ENCODE measurements around the gene ELF3. TPM values are rescaled to one million over a fixed set of nuclear protein-coding genes. Genes with fewer than 3 reads are reported as not detected.

ELF3 gene
- total and polyA plus RNA-seq, 4 donors, result 10.1 to 38.7 (median 25.6) TPM

- no peaks in the 10 kb centered on the region for H3K27me3 ChIP-seq (ENCODE audit: control insufficient read depth in 4 of 4, insufficient read depth in 4 of 4, low read length in 3 of 4)
- no peak overlapping the region for H3K27ac ChIP-seq (ENCODE audit: low read depth in 1 of 2, low read length in 2 of 2)
- peak; percentile 17 for TF ChIP-seq MAX (IDR thresholded peaks at IDR 0.05)
- TF ChIP-seq GABPA (IDR thresholded peaks at IDR 0.05 in 1 of 2, conservative IDR thresholded peaks at IDR 0.05 in 1 of 2), result no peak
- no peak for TF ChIP-seq YY1 (IDR thresholded peaks at IDR 0.05)
- TF ChIP-seq JUND (IDR thresholded peaks at IDR 0.05), result peak; percentile 41 to 84
- TF ChIP-seq EGR1 (IDR thresholded peaks at IDR 0.05; ENCODE audit: low read depth in 2 of 2), result no peak
- TF ChIP-seq CTCF (IDR thresholded peaks at IDR 0.05; ENCODE audit: low read depth, low read length, missing input control), result no peak
- peak; percentile 41 for TF ChIP-seq SP1 (IDR thresholded peaks at IDR 0.05)
- TF ChIP-seq FOXA1 (IDR thresholded peaks at IDR 0.05), result no peak
- TF ChIP-seq RAD21 (IDR thresholded peaks at IDR 0.05), result peak; percentile 9 to 40
- TF ChIP-seq HNF4A (conservative IDR thresholded peaks at IDR 0.05), result peak in 1 of 2 donors; percentile 60
- peak; percentile 67 to 88 for TF ChIP-seq RXRA (IDR thresholded peaks at IDR 0.05)
- no peaks in the 10 kb centered on the region for H3K9me3 ChIP-seq (ENCODE audit: control insufficient read depth in 4 of 4, low read length in 3 of 4)
- no peak overlapping the region for H3K4me3 ChIP-seq (ENCODE audit: low read depth in 1 of 3, low read length in 3 of 3)
- H3K36me3 ChIP-seq (ENCODE audit: control insufficient read depth in 4 of 4, insufficient read depth in 3 of 4, low read depth in 1 of 4, low read length in 3 of 4), result no peaks in the 10 kb centered on the region
- no peak overlapping the region for H3K9ac ChIP-seq (ENCODE audit: low read depth in 1 of 2, low read length in 2 of 2)
- WGBS, result 45% methylated on average over 6 of the region's 6 CpGs
- DNase-seq (ENCODE audit: low spot score), result no peak
- H3K4me1 ChIP-seq (ENCODE audit: control insufficient read depth in 4 of 4, insufficient read depth in 4 of 4, low read length in 3 of 4), result peaks cover 8 to 19% (median 15%) of the 10 kb centered on the region in 4 donors
Measured at GRCh38 chr1:202023001-202023433, 12.6 kb downstream of the ELF3 start.

- TF ChIP-seq NR2F2 (IDR thresholded peaks at IDR 0.05) (no peak), CTCF (IDR thresholded peaks at IDR 0.05; ENCODE audit: low read depth, low read length, missing input control) (no peak), REST (IDR thresholded peaks at IDR 0.05) (no peak), EGR1 (IDR thresholded peaks at IDR 0.05; ENCODE audit: low read depth in 2 of 2) (no peak), TAF1 (conservative IDR thresholded peaks at IDR 0.05) (no peak), FOXA1 (IDR thresholded peaks at IDR 0.05) (no peak), ATF3 (IDR thresholded peaks at IDR 0.05) (no peak), FOXA2 (IDR thresholded peaks at IDR 0.05) (no peak), GABPA (IDR thresholded peaks at IDR 0.05 in 1 of 2, conservative IDR thresholded peaks at IDR 0.05 in 1 of 2) (no peak), YY1 (IDR thresholded peaks at IDR 0.05) (no peak), ZBTB33 (IDR thresholded peaks at IDR 0.05) (no peak), RAD21 (IDR thresholded peaks at IDR 0.05) (no peak), HNF4G (IDR thresholded peaks at IDR 0.05) (no peak), RXRA (IDR thresholded peaks at IDR 0.05) (no peak)
- whole genome bisulfite sequencing, result 80% methylated on average over 5 of the region's 5 CpGs
- no peak for DNase-seq (ENCODE audit: low spot score)
- no peak overlapping the region for H3K27ac ChIP-seq (ENCODE audit: low read depth in 1 of 2, low read length in 2 of 2)
- H3K36me3 ChIP-seq (ENCODE audit: control insufficient read depth in 4 of 4, insufficient read depth in 3 of 4, low read depth in 1 of 4, low read length in 3 of 4), result no peaks in the 10 kb centered on the region
- H3K4me3 ChIP-seq (ENCODE audit: low read depth in 1 of 3, low read length in 3 of 3), result no peak overlapping the region
- H3K9ac ChIP-seq (ENCODE audit: low read depth in 1 of 2, low read length in 2 of 2), result no peak overlapping the region
- H3K4me1 ChIP-seq (ENCODE audit: control insufficient read depth in 4 of 4, insufficient read depth in 4 of 4, low read length in 3 of 4), result peaks cover 0 to 13% (median 2%) of the 10 kb centered on the region in 4 donors
- no peaks in the 10 kb centered on the region for H3K9me3 ChIP-seq (ENCODE audit: control insufficient read depth in 4 of 4, low read length in 3 of 4)
- H3K27me3 ChIP-seq (ENCODE audit: control insufficient read depth in 4 of 4, insufficient read depth in 4 of 4, low read length in 3 of 4), result no peaks in the 10 kb centered on the region
Measured at GRCh38 chr1:202029171-202029665, 18.8 kb downstream of the ELF3 start.

Data from liver (tissue), 9 donors.